GM21723 (cell line): Measurements from ENCODE around the gene ARFGAP3.

ENCODE experiments used
- ATAC-seq: cut with Tn5 transposase; IDR thresholded peaks from one replicate; pipeline ENCODE4 v1.9.1; 2021; ENCODE audit warnings: mild to moderate bottlenecking, moderate library complexity; ENCODE audit not compliant: unreplicated experiment

The ARFGAP3 gene

DNA sequence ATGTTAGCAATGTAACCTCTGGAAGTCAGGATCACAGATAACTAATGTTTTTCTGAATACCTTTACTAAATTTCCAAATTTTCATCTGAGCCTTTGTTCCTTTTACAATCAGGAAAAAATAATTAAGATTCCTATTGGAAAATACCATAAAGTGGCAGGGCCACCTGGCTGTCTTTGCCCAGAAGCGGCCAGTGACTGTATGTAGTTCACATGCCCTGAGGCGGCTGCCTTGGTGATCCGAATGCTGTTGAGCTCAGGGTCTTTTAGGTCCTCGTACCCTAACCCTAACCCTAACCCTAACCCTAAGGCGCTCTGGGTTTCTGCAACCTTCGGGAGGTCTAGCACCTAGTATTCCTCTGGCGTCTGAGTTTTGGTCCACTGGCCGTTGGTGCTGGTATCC, 8.5 kb upstream of the ARFGAP3 start:
- ATAC-seq: no peak

DNA sequence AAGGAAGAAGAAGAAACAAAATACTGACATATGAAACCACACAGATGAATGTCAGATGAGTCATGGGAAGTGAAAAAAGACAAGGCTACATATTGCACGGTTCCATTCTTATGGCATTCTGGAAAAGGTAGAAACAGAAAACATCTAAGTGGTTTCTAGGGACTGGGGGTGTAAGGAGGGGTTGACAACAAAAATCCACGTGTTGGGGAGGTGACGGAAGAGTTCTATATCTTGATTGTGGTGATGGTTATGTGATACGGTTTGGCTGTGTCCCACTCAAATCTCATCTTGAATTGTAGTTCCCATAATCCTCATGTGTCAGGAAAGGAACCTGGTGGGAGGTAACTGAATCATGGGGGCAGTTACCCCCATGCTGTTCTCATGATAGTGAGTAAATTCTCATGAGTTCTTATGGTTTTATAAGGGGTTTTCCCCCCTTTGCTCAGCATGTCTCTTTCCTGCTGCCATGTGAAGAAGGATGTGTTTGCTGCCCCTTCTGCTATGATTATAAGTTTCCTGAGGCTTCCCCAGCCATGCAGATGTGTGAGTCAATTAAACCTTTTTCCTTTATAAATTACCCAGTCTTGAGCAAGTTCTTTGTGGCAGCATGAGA, 6.4 kb upstream of the ARFGAP3 start:
- no peak for ATAC-seq

DNA sequence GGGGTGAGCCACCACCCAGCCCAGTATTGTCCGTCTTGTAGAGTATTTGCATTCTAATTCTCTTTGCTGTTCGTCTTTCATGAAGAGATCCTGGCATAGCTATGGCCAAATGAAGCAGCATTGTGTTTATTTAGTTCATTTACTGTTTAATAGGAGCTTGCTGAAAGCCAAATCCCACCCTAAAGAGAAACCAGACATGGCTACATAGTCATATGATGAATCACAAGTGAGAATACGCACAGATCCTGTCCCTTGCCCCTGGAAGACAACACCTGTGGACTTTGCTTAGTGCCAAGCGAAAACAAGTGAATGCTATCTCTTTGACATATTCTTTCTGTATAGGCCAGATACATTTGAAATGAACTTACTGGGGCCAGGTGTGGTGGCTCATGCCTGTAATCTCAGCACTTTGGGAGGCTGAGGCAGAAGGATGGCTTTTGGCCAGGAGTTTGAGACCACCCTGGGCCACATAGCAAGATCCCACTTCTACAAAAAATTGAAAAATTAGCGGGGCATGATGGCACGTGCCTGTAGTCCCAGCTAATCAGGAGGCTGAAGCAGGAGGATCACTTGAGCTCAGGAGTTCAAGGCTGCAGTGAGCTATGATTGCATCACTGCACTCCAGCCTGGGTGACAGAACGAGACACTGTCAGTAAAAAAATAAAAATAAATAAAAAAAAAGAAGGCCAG, 5.1 kb upstream of the ARFGAP3 start:
- no peak for ATAC-seq

DNA sequence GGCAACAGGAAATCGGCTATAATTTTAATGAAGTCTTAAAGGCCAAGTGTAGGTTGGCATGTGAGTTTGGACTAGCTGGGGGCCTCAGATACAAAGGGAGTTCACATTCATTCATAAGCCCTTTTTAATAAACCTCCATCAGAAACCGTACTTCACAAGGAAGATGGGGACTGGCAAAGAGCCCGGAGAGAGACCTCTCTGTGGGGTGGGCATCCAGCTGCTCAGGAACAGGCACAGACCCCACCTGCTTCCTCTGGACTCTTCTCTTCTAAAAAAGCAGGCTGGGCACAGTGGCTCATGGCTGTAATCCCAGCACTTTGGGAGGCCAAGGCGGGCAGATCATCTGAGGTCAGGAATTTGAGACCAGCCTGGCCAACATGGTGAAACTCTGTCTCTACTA, 3.9 kb upstream of the ARFGAP3 start:
- ATAC-seq: no peak

DNA sequence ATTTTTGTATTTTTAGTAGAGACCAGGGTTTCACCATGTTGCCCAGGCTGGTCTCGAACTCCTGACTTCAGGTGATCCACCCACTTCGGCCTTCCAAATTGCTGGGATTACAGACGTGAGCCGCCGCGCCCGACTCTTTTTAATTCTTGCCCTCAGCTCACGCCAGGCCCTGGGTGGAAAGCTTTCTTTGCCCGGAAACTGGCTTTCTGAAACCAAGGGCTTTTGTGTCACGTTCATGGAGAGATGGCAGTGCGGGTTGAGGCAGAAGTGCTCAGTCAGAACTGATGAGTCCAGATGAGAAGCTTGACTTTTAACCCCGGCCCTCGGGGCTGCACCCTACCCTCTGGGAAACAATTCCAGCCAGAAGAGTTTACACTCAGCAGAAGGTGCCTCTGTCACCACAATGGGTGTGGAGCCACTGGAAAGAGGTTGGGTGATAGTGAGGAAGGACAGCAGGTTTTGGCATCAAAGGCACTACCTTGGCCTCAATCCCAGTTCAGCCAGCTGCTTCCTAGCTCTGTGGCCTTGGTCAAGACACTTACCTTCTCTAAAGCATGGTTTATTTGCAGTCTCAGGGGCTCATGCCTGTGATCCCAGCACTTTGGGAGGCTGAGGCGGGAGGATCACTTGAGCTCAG, 890 bp upstream of the ARFGAP3 start:
- ATAC-seq: no peak

DNA sequence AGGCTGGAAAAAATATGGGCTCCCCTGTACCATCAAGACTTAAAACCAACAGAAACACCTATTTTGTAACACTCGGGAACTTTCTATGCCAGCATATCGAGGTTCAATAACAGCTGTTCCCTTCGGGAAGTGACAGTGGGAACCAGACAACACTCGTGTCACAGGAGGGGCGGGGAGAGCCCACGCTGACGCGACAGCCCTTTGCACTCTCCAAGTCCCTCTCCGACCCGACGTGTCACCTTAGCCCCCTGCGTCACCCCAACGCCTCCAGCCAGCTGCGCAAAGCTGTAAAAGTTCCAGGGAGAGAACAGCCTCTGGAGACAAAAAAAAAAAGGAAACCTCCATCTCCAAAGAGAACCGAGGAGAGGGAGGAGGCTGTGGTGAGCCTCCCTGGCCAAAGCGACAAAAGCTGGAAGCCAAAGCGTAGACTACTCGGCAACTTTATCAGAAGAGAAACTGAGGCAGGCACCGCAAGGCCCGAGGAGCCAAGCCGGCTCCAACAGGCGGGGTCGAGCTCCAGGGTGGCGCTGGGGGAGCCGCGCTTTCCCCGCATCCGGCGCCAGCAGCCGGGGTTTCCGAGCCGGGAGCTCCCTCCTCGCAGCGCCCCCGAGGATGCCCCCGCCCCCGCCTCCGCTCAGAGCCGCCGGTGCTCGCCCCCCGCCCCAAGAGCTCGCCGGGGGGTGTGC, 751 bp downstream of the ARFGAP3 start:
- peak; percentile 37 for ATAC-seq

DNA sequence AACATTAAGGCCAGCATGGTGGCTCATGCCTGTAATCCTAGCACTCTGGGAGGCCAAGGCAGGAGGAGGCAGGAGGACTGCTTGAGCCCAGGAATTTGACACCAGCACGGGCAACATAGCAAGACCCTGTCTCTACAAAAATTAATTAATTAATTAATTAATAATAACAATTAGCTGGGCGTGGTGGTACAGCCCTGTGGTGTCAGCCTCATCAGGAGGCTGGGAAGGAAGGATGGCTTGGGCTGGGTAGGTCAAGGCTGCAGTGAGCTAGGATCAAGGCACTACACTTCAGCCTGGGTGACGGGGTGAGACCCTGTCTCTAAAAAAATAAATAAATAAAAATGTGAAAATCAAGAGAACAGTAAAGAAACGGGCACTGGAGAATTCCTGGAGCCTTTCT, 1.4 kb downstream of the ARFGAP3 start:
- no peak for ATAC-seq

DNA sequence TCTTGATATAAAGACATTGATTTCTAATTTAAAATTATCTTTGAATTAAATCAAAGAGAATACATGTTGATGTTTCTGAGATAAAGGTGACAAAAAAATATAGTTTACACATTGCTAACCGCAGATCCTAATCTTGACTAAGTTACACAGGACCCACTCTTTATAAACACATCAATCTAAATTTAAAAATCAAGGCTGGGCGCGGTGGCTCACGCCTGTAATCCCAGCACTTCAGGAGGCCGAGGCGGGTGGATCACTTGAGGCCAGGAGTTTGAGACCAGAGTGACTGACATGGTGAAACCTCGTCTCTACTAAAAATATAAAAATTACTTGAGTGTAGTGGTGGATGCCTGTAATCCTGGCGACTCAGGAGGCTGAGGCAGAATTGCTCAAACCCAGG, 1.9 kb downstream of the ARFGAP3 start:
- ATAC-seq: no peak

DNA sequence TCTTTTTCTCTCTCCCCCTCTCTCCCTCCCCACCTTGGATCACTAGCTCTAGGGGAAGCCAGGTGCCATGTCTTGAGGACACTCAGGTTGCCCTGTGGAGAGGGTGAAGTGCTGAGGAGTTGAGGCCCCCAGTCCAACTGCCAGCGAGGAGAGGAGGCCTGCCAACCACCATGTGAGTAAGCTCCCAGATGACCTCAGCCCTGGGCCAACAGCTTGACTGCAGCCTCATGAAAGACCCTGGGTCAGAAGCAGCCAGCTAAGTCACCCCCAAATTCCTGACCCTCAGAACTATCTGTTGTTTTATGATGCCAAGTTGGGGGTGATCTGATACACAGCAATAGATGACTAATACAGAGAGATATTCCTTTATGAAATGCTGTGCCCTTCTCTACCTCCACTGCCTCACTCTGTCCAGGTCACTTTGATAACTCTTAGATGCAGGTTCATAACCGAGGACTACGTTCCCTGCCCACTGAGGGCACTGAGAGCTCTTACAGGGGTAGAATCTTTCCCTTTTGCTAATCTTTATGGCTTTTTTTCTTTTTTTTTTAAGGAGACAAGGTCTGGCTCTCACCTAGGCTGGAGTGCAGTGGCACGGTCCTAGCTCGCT, 8.0 kb downstream of the ARFGAP3 start:
- no peak for ATAC-seq

DNA sequence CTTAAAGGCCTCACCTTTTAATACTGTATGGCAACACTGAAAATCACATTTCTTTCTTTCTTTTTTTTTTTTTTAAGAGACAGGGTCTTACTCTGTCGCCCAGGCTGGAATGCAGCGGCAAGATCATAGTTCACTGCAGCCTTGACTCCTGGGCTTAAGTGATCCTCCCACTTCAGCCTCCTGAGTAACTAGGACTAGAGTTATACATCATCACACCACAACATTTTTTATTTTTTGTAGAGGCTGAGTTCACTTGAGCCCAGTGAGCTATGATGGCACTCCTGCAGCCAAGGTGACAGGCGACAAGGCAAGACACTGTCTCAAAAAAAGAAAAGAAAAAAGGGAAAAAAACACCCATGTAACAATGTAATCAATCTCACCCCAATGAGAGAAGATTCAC, 10.0 kb downstream of the ARFGAP3 start:
- ATAC-seq: no peak

DNA sequence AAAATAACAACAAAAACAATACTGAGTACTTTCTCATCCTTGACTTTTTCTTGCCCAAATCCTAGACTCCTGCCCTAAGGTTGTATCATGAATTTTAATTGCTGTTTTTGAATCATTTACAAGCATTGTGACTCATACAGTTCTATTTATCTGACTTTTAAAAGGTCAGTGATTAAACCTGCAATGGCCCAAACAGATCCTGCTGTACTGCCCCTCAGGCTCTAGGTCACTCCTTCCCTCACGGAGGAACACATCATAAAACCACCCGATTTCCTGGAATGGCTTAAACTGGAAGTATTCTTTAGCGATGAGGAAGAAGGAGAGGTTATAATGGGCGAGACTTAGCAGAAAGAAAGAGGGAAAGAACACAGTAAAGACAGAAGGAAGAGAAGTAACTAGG, 12.3 kb downstream of the ARFGAP3 start:
- no peak for ATAC-seq

DNA sequence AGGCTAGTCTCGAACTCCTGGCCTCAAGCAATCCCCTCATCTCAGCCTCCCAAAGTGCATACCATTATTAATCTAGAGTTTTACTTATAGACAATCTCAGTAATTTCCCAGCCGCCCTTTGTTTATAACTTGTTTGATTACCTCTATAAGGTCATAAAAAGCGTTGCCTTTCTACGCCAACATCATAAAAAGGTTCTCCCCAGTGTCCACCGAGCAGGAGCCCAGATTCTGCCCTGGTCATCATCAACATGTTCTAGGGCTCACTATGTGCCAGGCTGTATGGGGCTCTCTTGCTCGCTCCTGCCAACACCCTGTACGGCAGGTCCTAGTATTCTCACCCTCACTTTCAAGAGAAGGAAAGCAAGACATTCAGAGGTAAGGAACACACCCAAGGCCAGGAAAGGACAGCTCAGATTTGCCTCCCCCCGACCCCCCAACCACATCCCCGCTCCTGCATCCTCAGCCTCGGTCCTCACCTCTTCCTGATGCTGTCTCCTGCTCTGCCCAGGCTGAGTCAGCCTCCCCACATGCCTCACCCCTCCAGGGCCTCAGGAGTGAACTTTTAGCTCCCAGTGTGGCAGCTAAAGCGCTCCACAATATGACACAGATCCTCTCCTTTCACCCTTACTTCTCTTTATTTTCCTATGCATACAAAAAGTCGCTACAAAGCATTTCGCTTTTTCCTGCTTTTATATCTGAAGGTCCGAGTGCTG, 14.3 kb downstream of the ARFGAP3 start:
- ATAC-seq: no peak

DNA sequence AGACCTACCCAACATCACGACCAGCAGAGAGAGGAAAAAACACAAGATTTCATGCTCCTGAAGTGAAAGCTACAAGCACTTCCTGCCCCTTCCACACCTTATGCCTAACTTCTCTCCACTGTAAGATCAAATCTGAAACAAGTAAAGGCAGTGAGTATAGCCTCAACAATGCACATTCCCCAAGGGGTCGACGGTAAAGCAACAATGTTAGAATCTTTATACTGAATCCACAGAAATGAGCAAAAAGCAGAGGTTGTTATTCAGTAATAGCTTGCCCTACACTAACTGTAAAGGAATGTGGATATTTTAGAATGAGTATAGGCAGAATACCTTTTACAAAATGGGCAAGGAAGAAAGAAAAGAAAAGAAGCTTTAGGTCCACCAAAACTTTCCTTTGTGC, 15.6 kb downstream of the ARFGAP3 start:
- ATAC-seq: no peak

DNA sequence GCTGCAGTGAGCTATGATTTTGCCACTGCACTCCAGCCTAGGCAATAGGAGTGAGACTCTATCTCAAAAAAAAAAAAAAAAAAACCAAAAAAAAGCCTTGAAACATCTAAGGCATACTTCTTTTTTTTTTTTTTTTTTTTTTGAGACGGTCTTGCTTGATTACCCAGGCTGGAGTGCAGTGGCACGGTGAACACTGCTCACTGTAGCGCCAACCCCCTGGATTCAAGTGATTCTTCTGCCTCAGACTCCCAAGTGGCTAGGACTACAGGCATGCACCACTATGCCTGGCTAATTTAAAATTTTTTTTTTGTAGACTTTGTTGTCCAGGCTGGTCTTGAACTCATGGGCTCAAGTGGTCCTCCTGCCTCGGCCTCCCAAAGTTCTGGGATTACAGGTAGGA, 19.5 kb downstream of the ARFGAP3 start:
- no peak for ATAC-seq

DNA sequence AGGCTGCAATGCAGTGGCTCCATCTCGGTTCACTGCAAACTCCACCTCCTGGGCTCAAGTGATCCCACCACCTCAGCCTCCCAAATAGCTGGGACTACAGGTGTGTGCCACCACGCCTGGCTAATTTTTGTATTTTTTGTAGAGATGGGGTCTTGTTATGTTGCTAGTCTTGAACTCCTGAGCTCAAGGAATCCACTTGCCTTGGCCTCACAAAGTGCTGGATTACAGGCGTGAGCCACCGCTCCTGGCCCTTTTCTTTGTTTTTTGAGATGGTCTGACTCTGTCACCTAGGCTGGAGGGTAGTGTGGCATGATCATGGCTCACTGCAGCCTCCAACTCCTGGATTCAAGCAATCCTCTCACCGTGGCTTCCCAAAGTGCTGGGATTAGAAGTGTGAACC, 21.0 kb downstream of the ARFGAP3 start:
- no peak for ATAC-seq

DNA sequence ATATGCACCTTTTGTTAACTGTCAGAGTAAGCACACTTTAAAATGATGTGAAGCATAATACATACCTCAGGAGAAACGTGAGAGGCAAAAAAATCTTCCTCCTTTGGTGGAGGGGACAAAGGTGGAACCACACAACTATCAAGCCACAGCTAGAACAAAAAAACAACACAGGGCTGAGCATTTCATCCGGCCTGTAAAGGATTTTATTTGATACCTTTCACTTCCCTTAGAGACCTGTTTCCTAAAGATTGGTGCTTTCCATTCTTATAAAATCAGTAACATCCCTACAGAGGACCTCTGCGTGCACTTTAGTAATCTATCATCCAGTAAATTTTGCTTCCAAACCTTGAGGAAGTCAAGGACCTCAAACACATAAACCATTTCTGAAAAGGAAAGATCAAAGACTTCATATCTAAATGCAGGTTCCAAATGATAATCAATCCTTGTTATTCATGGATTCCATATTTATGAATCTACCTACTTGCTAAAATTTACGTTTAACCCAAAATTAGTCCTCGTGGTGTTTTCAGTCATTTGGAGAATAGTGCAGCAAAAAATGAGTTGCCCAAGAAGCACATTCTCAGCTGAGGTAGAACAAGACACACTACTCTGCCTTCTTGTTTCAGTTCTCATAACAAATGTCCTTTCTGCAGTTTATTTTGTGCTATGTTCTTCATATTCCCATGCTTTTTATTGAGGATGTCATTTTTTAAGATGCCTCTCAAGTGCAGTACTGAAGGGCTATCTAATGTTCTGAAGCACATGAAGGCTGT, 22.7 kb downstream of the ARFGAP3 start:
- no peak for ATAC-seq

DNA sequence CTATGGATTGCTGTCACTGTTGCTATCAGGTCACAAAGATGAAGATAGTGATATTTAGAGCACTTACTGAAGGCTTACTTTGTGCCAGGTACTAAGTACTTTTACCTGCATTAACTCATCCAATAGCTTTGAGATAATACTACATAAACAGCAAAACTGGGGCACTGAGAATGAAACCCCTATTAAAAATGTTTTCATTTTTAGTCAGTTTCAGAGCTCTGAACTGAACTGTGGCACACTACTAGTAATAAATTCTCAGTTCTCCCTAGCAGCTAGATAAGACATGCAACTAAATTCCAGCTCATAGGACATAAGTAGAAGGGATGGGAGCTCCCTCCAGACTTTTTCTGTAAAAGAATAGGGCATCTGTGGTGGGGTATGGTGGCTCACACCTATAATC, 24.0 kb downstream of the ARFGAP3 start:
- ATAC-seq: no peak

DNA sequence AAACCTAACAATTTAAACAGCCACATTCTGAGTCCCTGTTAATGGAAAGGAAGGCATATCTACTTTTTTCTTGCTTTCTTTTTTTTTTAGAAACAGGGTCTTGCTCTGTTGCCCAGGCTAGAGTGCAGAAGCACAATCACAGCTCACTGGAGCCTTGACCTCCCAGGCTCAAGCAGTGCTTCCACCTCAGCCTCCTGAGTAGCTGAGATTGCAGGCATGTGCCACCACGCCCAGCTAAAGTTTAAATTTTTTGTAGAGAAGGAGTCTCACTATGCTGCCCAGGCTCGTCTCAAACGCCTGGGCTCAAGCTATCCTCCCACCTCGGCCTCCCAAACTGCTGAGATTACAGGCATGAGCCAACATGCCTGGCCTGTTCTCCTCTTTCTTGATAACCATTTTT, 25.4 kb downstream of the ARFGAP3 start:
- ATAC-seq: no peak

DNA sequence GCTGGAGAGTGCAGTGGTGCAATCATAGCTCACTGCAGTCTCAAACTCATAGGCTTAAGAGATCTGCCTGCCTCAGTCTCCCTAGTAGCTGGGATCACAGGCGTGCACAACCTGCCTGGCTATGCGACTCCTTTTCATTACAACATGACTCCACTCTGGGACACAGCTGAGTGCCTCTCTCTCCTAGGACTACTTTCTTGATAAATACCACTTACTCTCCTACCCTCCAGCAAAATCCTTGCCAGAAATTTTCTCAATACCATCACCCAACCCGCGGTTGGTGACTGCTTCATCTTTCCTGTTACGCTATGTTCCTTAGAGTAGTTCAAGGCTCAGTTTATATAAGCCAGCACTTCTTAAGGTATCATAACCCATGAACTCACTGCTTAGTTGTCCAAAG, 26.9 kb downstream of the ARFGAP3 start:
- ATAC-seq: no peak

DNA sequence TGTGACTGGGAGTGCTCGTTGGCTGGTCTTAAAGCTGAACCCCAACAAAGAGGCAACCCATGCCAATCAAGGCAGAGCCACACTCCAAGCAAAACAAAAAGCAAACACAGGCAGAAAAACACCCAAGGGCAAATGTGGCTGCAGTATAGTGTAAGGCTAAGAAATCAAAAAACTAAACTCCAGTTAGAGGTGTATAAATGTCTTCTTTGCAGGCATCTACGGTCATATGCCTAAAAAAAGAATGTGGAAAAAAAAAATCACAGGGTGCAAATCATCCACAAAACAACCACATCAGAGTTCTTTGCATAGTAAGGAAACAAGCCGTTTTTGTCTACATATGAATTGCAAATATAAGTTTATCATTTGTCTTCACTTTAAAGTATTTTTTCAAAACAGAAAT, 27.8 kb downstream of the ARFGAP3 start:
- no peak for ATAC-seq
